ENCODE results near the gene CARD6. TPM values are rescaled to one million over a fixed set of nuclear protein-coding genes. Genes with fewer than 3 reads are reported as not detected.

CARD6 gene
- total RNA-seq, 1 donor from 2014 or later, result 8.2 TPM

DNA sequence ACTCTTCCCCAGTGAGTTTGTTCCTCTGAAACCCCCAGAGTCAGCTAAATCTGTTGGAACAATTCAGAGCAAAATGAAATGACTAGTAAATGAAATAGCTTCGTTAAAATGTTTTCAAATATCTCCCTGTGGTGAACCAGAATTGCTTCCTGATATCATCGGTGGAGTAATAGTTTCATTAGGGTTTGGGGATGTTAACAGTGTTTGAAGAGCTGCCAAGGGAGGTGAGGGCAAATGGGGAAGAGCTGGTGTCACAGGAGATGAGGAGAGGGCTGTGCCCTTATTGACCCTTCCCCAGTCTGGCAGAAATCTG, 63.8 kb downstream of the CARD6 start:
- no peaks in the 10 kb centered on the region for H3K36me3 ChIP-seq
- no peaks in the 10 kb centered on the region for H3K9me3 ChIP-seq
- H3K4me1 ChIP-seq, result peaks cover 0 to 8% of the 10 kb centered on the region in 2 donors
- H3K27ac ChIP-seq, result peak overlapping the region in 1 of 2 donors; percentile 41
- no peak for DNase-seq (ENCODE audit: low spot score in 2 of 2)
- H3K27me3 ChIP-seq, result no peaks in the 10 kb centered on the region
- no peak overlapping the region for H3K4me3 ChIP-seq
- intact Hi-C loops (cut with DNase I), result loop anchor here (5.0 to 10.0 kb wide), 2 partner anchors 370 to 937 kb away; no protein-coding TSS in a partner anchor
- TF ChIP-seq, protein P1, sequence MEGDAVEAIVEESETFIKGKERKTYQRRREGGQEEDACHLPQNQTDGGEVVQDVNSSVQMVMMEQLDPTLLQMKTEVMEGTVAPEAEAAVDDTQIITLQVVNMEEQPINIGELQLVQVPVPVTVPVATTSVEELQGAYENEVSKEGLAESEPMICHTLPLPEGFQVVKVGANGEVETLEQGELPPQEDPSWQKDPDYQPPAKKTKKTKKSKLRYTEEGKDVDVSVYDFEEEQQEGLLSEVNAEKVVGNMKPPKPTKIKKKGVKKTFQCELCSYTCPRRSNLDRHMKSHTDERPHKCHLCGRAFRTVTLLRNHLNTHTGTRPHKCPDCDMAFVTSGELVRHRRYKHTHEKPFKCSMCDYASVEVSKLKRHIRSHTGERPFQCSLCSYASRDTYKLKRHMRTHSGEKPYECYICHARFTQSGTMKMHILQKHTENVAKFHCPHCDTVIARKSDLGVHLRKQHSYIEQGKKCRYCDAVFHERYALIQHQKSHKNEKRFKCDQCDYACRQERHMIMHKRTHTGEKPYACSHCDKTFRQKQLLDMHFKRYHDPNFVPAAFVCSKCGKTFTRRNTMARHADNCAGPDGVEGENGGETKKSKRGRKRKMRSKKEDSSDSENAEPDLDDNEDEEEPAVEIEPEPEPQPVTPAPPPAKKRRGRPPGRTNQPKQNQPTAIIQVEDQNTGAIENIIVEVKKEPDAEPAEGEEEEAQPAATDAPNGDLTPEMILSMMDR (IDR thresholded peaks at IDR 0.05), result no peak

DNA sequence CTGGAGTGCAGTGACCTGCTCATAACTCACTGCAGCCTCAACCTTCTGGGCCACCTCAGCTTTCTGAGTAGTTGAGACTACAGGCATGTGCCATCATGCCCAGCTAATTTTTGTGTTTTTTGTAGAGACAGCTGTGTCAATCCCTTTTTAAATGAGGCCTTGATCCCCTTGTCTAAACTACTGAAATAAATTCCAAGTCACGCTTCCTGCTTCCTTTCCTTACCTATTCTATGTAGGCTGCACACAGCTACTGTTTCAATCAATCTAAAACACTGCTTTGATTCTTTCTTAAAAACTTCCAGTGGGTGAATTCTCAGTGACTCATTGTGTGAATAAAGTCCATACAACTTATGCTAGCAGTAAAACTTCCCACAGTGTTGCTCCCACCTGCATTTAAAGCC, 65.2 kb downstream of the CARD6 start:
- no peaks in the 10 kb centered on the region for H3K27me3 ChIP-seq
- H3K4me1 ChIP-seq, result peaks cover 0 to 8% of the 10 kb centered on the region in 2 donors
- H3K27ac ChIP-seq, result no peak overlapping the region
- no peak for DNase-seq (ENCODE audit: low spot score in 2 of 2)
- H3K4me3 ChIP-seq, result no peak overlapping the region
- H3K36me3 ChIP-seq, result no peaks in the 10 kb centered on the region
- intact Hi-C loops (cut with DNase I), result loop anchor here (5.0 to 10.0 kb wide), 2 partner anchors 368 to 936 kb away; no protein-coding TSS in a partner anchor
- no peaks in the 10 kb centered on the region for H3K9me3 ChIP-seq
- TF ChIP-seq, protein P1 (IDR thresholded peaks at IDR 0.05), result no peak

DNA sequence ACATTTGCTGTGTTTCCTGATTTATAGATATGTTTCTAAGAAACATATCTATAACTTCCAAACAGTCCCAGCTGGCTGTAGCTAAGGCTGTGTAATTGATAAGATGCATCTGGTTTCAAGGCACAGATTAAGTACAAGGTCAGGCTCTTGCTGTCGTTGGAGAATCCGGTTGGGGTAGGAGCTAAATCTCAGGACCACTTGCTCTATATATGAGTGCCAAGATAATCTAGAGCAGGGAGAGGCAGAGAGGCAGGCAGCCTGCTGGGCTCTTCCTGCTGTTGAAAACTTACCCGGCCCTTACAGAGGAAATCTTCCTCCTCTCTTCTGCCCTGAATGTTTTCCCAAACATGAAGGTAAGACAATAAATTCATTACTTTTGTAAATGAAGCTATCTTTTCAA, 68.1 kb downstream of the CARD6 start, which contains the start of gene C7:
TSS of gene C7 (plus strand) at position 234 of the 400 bp plus-strand sequence. CDS start at position 348, 114 bp downstream.
- Histone ChIP-seq H3K27ac (no peak within 1 kb of the TSS), H3K4me3 (peak within 1 kb of the TSS in 1 of 2 donors; percentile 21), H3K4me1 (peaks cover 0 to 7% of the 10 kb centered on the region in 2 donors), H3K36me3 (no peaks in the 10 kb centered on the region), H3K9me3 (no peaks in the 10 kb centered on the region), H3K27me3 (no peaks in the 10 kb centered on the region)
- TF ChIP-seq, protein P1 (IDR thresholded peaks at IDR 0.05), result no peak
- intact Hi-C loops (cut with DNase I), result loop anchor here (5.0 to 10.0 kb wide), 2 partner anchors 366 to 933 kb away; no protein-coding TSS in a partner anchor
- no peak for DNase-seq (ENCODE audit: low spot score in 2 of 2)

DNA sequence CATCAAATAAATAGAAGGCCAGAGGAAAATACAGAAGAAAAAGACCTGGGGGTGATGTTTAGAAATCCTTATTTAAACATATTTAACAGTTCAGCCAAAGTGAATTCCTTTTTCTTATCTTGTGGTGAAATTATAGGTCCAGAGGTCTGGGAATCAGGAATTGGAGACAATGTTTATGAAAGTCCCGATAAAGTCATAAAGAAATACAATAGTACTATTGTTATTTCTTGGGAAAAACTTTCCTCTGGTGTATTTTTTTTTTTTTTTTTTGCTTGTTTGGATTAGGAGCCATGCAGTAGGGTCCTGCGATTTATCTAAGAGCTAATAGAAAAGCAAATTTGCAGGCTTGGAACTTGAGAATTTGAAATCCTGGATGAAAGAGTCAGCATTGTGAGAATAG, 68.6 kb downstream of the CARD6 start:
- intact Hi-C loops (cut with DNase I), result loop anchor here (5.0 to 10.0 kb wide), 2 partner anchors 365 to 933 kb away; no protein-coding TSS in a partner anchor
- no peaks in the 10 kb centered on the region for H3K9me3 ChIP-seq
- TF ChIP-seq, protein P1 (IDR thresholded peaks at IDR 0.05), result no peak
- peaks cover 0 to 2% of the 10 kb centered on the region in 2 donors for H3K4me1 ChIP-seq
- H3K27ac ChIP-seq, result no peak overlapping the region
- no peaks in the 10 kb centered on the region for H3K36me3 ChIP-seq
- H3K27me3 ChIP-seq, result no peaks in the 10 kb centered on the region
- H3K4me3 ChIP-seq, result no peak overlapping the region
- DNase-seq (ENCODE audit: low spot score in 2 of 2), result no peak

Other genes starting within 250 kb of the CARD6 start
- gene PTGER4, start 161.5 kb upstream of the CARD6 start, total RNA-seq, result 48.3 TPM
- 7.0 TPM for gene TTC33, start 85.4 kb upstream of the CARD6 start, total RNA-seq
- 90.3 TPM for gene PRKAA1, start 43.0 kb upstream of the CARD6 start, total RNA-seq
- 22.1 TPM for gene RPL37, start 6.1 kb upstream of the CARD6 start, total RNA-seq
- 179 TPM for gene C7, start 68.1 kb downstream of the CARD6 start, total RNA-seq
- not detected for gene MROH2B, start 230.0 kb downstream of the CARD6 start, total RNA-seq